Uterus (tissue), 4 donors: ENCODE data around the gene DIPK1A. TPM values are rescaled to one million over a fixed set of nuclear protein-coding genes. Genes with fewer than 3 reads are reported as not detected.

Experiments used
- DNase-seq, 2 donors: peaks; one replicate each; pipeline ENCODE4 v3.0.0-alpha.2; 2019 to 2020
- H3K27ac ChIP-seq, 2 donors: fragments of 200-600 bp; sonication (generic); 1 replicate in 1 of 2; 2 replicates in 1 of 2; pipeline ENCODE4 v1.5.1; 2016 to 2018
- H3K27me3 ChIP-seq, 2 donors: fragments of 200-600 bp; sonication (generic); one replicate each; pipeline ENCODE4 v1.5.1; 2018 to 2019; ENCODE audit warnings: control low read depth in 1 of 2
- H3K36me3 ChIP-seq, 2 donors: fragments of 200-600 bp; sonication (generic); one replicate each; pipeline ENCODE4 v1.5.1; 2019; ENCODE audit warnings: control low read depth in 1 of 2
- H3K4me1 ChIP-seq, 2 donors: fragments of 200-600 bp; sonication (generic); one replicate each; pipeline ENCODE4 v1.5.1; 2018 to 2019; ENCODE audit warnings: control low read depth in 1 of 2
- H3K4me3 ChIP-seq, 2 donors: fragments of 200-600 bp; sonication (generic); 1 replicate in 1 of 2; 2 replicates in 1 of 2; pipeline ENCODE4 v1.5.1; 2018 to 2019; ENCODE audit warnings: mild to moderate bottlenecking in 1 of 2
- H3K9me3 ChIP-seq, 2 donors: fragments of 200-600 bp; sonication (generic); one replicate each; pipeline ENCODE4 v1.5.1; 2019; ENCODE audit warnings: control low read depth in 1 of 2
- CTCF ChIP-seq, 4 experiments: fragments of 200-600 bp in 2 of 4; fragments of 450-650 bp in 2 of 4; sonication (generic) in 2 of 4; IDR thresholded peaks; one replicate each; pipeline ENCODE4 v1.5.1; 2016 to 2019; ENCODE audit warnings: antibody characterized with exemption in 4 of 4, mild to moderate bottlenecking in 2 of 4, moderate library complexity in 1 of 4
- POLR2A ChIP-seq, 2 donors: fragments of 450-650 bp; IDR thresholded peaks; one replicate each; pipeline ENCODE4 v1.6.1; 2016; ENCODE audit warnings: antibody characterized with exemption in 2 of 2, mild to moderate bottlenecking in 1 of 2, moderate library complexity in 1 of 2
- intact Hi-C: fragments of 100-400 bp; cut with DNase I; formaldehyde crosslinking; loops from one replicate; pipeline ENCODE4 v1.15.1; 2023; ENCODE audit warnings: low total_unique reads
- total RNA-seq, 4 donors: library from RNA; depleted of rRNA in 3 of 4; stranded (reverse); fragments of >200 nt in 3 of 4; gene quantifications; one replicate each; pipeline versions ENCODE4 v1.1.0 to v1.2.4, GENCODE V29; 2014 to 2023
- donor health status: DM: yes; HTN: yes; CAD: no.

Gene DIPK1A
- total RNA-seq, 4 donors from 2014 or later: 15.5 to 28.4 (median 20.8) TPM

GRCh38 chr1:92926873-92927272 is 34.4 kb downstream of the DIPK1A start:
- no peaks in the 10 kb centered on the region for H3K9me3 ChIP-seq
- H3K27me3 ChIP-seq: no peaks in the 10 kb centered on the region
- no peaks in the 10 kb centered on the region for H3K36me3 ChIP-seq
- no peak overlapping the region for H3K4me3 ChIP-seq
- TF ChIP-seq POLR2A (IDR thresholded peaks at IDR 0.05): no peak
- TF ChIP-seq CTCF (IDR thresholded peaks at IDR 0.05): no peak
- no peaks in the 10 kb centered on the region for H3K4me1 ChIP-seq
- no peak overlapping the region for H3K27ac ChIP-seq
- no peak for DNase-seq
- intact Hi-C loops: no loop called here

GRCh38 chr1:92924501-92924900 is 36.8 kb downstream of the DIPK1A start:
- DNase-seq: no peak
- TF ChIP-seq CTCF (IDR thresholded peaks at IDR 0.05) (no peak), POLR2A (IDR thresholded peaks at IDR 0.05) (no peak)
- H3K27ac ChIP-seq: no peak overlapping the region
- no peaks in the 10 kb centered on the region for H3K4me1 ChIP-seq
- H3K27me3 ChIP-seq: no peaks in the 10 kb centered on the region
- intact Hi-C loops: no loop called here
- H3K9me3 ChIP-seq: no peaks in the 10 kb centered on the region
- H3K4me3 ChIP-seq: no peak overlapping the region
- H3K36me3 ChIP-seq: no peaks in the 10 kb centered on the region

GRCh38 chr1:92923664-92924063 is 37.6 kb downstream of the DIPK1A start:
- H3K27ac ChIP-seq: no peak overlapping the region
- no peak overlapping the region for H3K4me3 ChIP-seq
- H3K27me3 ChIP-seq: no peaks in the 10 kb centered on the region
- intact Hi-C loops: no loop called here
- DNase-seq: no peak
- H3K9me3 ChIP-seq: no peaks in the 10 kb centered on the region
- H3K36me3 ChIP-seq: no peaks in the 10 kb centered on the region
- TF ChIP-seq CTCF (IDR thresholded peaks at IDR 0.05): no peak
- no peak for TF ChIP-seq POLR2A (IDR thresholded peaks at IDR 0.05)
- H3K4me1 ChIP-seq: no peaks in the 10 kb centered on the region

GRCh38 chr1:92922356-92923035 is 38.8 kb downstream of the DIPK1A start:
- Histone ChIP-seq H3K27ac (no peak overlapping the region), H3K9me3 (no peaks in the 10 kb centered on the region), H3K4me1 (no peaks in the 10 kb centered on the region), H3K36me3 (no peaks in the 10 kb centered on the region), H3K4me3 (no peak overlapping the region), H3K27me3 (no peaks in the 10 kb centered on the region)
- DNase-seq: no peak
- intact Hi-C loops: no loop called here
- TF ChIP-seq CTCF (IDR thresholded peaks at IDR 0.05) (no peak), POLR2A (IDR thresholded peaks at IDR 0.05) (no peak)

GRCh38 chr1:92921031-92922023 is 39.9 kb downstream of the DIPK1A start:
- Histone ChIP-seq H3K27me3 (no peaks in the 10 kb centered on the region), H3K4me3 (no peak overlapping the region), H3K9me3 (no peaks in the 10 kb centered on the region), H3K27ac (no peak overlapping the region), H3K36me3 (no peaks in the 10 kb centered on the region), H3K4me1 (no peaks in the 10 kb centered on the region)
- TF ChIP-seq CTCF (IDR thresholded peaks at IDR 0.05): no peak
- TF ChIP-seq POLR2A (IDR thresholded peaks at IDR 0.05): no peak
- no peak for DNase-seq
- intact Hi-C loops: no loop called here
